ENCODE data around the gene NDUFB11.

DNA sequence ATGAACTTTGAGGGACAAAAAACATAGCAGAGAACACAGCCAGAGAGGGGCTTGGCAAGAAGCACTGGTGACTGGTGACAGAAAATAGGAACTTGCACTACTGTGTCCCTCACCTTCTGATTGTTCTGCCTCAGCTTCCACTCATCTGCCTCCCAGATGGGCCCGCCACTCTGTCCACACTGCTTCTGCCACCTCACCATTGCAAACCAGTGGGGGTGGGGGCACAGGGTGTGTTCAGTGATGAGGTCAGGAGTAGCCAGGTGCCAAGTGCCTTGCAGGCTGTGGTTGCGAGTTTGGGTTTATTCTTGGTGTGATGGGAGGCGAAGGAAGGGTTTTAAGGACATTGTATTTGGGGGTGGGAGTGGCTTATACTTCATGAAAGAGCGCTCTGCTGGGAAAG is 40.0 kb upstream of the NDUFB11 start:
- TF ChIP-seq, protein P1, sequence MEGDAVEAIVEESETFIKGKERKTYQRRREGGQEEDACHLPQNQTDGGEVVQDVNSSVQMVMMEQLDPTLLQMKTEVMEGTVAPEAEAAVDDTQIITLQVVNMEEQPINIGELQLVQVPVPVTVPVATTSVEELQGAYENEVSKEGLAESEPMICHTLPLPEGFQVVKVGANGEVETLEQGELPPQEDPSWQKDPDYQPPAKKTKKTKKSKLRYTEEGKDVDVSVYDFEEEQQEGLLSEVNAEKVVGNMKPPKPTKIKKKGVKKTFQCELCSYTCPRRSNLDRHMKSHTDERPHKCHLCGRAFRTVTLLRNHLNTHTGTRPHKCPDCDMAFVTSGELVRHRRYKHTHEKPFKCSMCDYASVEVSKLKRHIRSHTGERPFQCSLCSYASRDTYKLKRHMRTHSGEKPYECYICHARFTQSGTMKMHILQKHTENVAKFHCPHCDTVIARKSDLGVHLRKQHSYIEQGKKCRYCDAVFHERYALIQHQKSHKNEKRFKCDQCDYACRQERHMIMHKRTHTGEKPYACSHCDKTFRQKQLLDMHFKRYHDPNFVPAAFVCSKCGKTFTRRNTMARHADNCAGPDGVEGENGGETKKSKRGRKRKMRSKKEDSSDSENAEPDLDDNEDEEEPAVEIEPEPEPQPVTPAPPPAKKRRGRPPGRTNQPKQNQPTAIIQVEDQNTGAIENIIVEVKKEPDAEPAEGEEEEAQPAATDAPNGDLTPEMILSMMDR (IDR thresholded peaks at IDR 0.05 in 4 of 5, conservative IDR thresholded peaks at IDR 0.05 in 1 of 5): no peak
- TF ChIP-seq POLR2A (IDR thresholded peaks at IDR 0.05): no peak
